H9 (cell line): ENCODE data around the gene GPR171. TPM values are rescaled to one million over a fixed set of nuclear protein-coding genes. Genes with fewer than 3 reads are reported as not detected.

Source experiments
- DNase-seq: peaks from one replicate; pipeline ENCODE4 v3.0.0-alpha.2; 2017
- H2AFZ ChIP-seq: one replicate; pipeline ENCODE4 v1.6.1; 2013; ENCODE audit warnings: mild to moderate bottlenecking, low read length, control low read depth, moderate library complexity
- H2AK5ac ChIP-seq: 2 replicates; pipeline ENCODE4 v1.6.1; 2013; ENCODE audit warnings: low read length, control low read depth, mixed read lengths; ENCODE audit not compliant: insufficient read length
- H2BK120ac ChIP-seq: one replicate; pipeline ENCODE4 v1.6.1; 2013; ENCODE audit warnings: low read depth, mild to moderate bottlenecking, low read length, control low read depth, inconsistent platforms; ENCODE audit not compliant: poor library complexity, severe bottlenecking
- H2BK12ac ChIP-seq: 2 replicates; pipeline ENCODE4 v1.6.1; 2013; ENCODE audit warnings: low read length, control low read depth, mixed read lengths, low read depth; ENCODE audit not compliant: insufficient read length
- H2BK15ac ChIP-seq: 2 replicates; pipeline ENCODE4 v1.6.1; 2013; ENCODE audit warnings: low read depth, low read length, control low read depth
- H2BK20ac ChIP-seq: one replicate; pipeline ENCODE4 v1.6.1; 2013; ENCODE audit warnings: low read depth, mild to moderate bottlenecking, low read length, control low read depth, inconsistent platforms; ENCODE audit not compliant: poor library complexity, severe bottlenecking
- H2BK5ac ChIP-seq: 2 replicates; pipeline ENCODE4 v1.6.1; 2013; ENCODE audit warnings: low read length, control low read depth, mixed read lengths; ENCODE audit not compliant: insufficient read length
- H3K14ac ChIP-seq: 2 replicates; pipeline ENCODE4 v1.6.1; 2013; ENCODE audit warnings: low read length, control low read depth; ENCODE audit not compliant: insufficient read depth
- H3K18ac ChIP-seq: 2 replicates; pipeline ENCODE4 v1.6.1; 2013; ENCODE audit warnings: low read depth, mild to moderate bottlenecking, mixed read lengths, low read length, control low read depth; ENCODE audit not compliant: insufficient read length
- H3K23ac ChIP-seq: 2 replicates; pipeline ENCODE4 v1.6.1; 2013; ENCODE audit warnings: low read length, control low read depth, mixed read lengths, low read depth; ENCODE audit not compliant: insufficient read length
- H3K23me2 ChIP-seq: 2 replicates; pipeline ENCODE4 v1.6.1; 2013; ENCODE audit warnings: low read depth, mild to moderate bottlenecking, mixed read lengths, low read length, control low read depth; ENCODE audit not compliant: insufficient read length, poor library complexity, severe bottlenecking
- H3K27ac ChIP-seq: 2 replicates; pipeline ENCODE4 v1.5.1; 2013; ENCODE audit warnings: low read length, control low read depth, mixed read lengths, low read depth; ENCODE audit not compliant: insufficient read length
- H3K27me3 ChIP-seq: 2 replicates; pipeline ENCODE4 v1.6.1; 2013; ENCODE audit warnings: low read length, control low read depth, inconsistent platforms; ENCODE audit not compliant: insufficient read depth
- H3K4ac ChIP-seq: 2 replicates; pipeline ENCODE4 v1.6.1; 2013; ENCODE audit warnings: low read depth, mild to moderate bottlenecking, control low read depth, inconsistent platforms, low read length, moderate library complexity
- H3K4me1 ChIP-seq: 2 replicates; pipeline ENCODE4 v1.6.1; 2013; ENCODE audit warnings: low read length, control low read depth, inconsistent platforms; ENCODE audit not compliant: insufficient read depth
- H3K4me2 ChIP-seq: 2 replicates; pipeline ENCODE4 v1.6.1; 2013; ENCODE audit warnings: low read length, control low read depth, mixed read lengths; ENCODE audit not compliant: insufficient read length, insufficient read depth
- H3K56ac ChIP-seq: 2 replicates; pipeline ENCODE4 v1.6.1; 2013; ENCODE audit warnings: low read depth, mild to moderate bottlenecking, mixed read lengths, low read length, control low read depth; ENCODE audit not compliant: insufficient read length
- H3K79me1 ChIP-seq: 2 replicates; pipeline ENCODE4 v1.6.1; 2013; ENCODE audit warnings: low read depth, mild to moderate bottlenecking, moderate library complexity, low read length, control low read depth, inconsistent platforms; ENCODE audit not compliant: insufficient read depth, poor library complexity, severe bottlenecking
- H3K79me2 ChIP-seq: 2 replicates; pipeline ENCODE4 v1.6.1; 2013; ENCODE audit warnings: low read length, control low read depth, inconsistent platforms; ENCODE audit not compliant: insufficient read depth
- H3K9ac ChIP-seq: 2 replicates; pipeline ENCODE4 v1.6.1; 2013; ENCODE audit warnings: low read length, control low read depth, mixed read lengths; ENCODE audit not compliant: insufficient read length; ENCODE audit errors: extremely low read depth
- H3K9me3 ChIP-seq: one replicate; pipeline ENCODE4 v1.6.1; 2013; ENCODE audit warnings: low read depth, low read length, inconsistent platforms; ENCODE audit not compliant: control insufficient read depth
- H3T11ph ChIP-seq: one replicate; pipeline ENCODE4 v1.6.1; 2013; ENCODE audit warnings: mild to moderate bottlenecking, low read length, control low read depth, inconsistent platforms
- H4K20me1 ChIP-seq: one replicate; pipeline ENCODE4 v1.6.1; 2013; ENCODE audit not compliant: control insufficient read depth, insufficient read length, insufficient read depth
- H4K5ac ChIP-seq: 2 replicates; pipeline ENCODE4 v1.6.1; 2013; ENCODE audit warnings: low read depth, mild to moderate bottlenecking, mixed read lengths, low read length, control low read depth; ENCODE audit not compliant: insufficient read length
- H4K8ac ChIP-seq: replicated peaks from 2 replicates; pipeline ENCODE4 v1.6.1; 2013; ENCODE audit warnings: low read length, control low read depth, mixed read lengths, low read depth; ENCODE audit not compliant: insufficient read length
- H4K91ac ChIP-seq: 2 replicates; pipeline ENCODE4 v1.6.1; 2013; ENCODE audit warnings: low read depth, mild to moderate bottlenecking, moderate library complexity, mixed read lengths, low read length, control low read depth; ENCODE audit not compliant: insufficient read length
- H3K27ac Mint-ChIP-seq, 3 experiments: 2 replicates in 2 of 3; 3 replicates in 1 of 3; pipeline ENCODE4 v1.8.0; 2020 to 2021; ENCODE audit warnings: mixed read lengths in 3 of 3, mild to moderate bottlenecking in 1 of 3, moderate library complexity in 1 of 3
- H3K27me3 Mint-ChIP-seq: 2 replicates; pipeline ENCODE4 v1.8.0; 2021; ENCODE audit warnings: low read depth, mild to moderate bottlenecking, moderate library complexity, mixed read lengths
- H3K36me3 Mint-ChIP-seq, 3 experiments: 2 replicates in 2 of 3; 3 replicates in 1 of 3; pipeline ENCODE4 v1.8.0; 2020 to 2021; ENCODE audit warnings: low read depth in 3 of 3, mixed read lengths in 3 of 3; ENCODE audit not compliant: insufficient read depth in 1 of 3
- H3K4me1 Mint-ChIP-seq, 2 experiments: 2 replicates each; pipeline ENCODE4 v1.8.0; 2020; ENCODE audit warnings: mixed read lengths in 2 of 2
- H3K4me3 Mint-ChIP-seq, 2 experiments: 2 replicates in 1 of 2; 3 replicates in 1 of 2; pipeline ENCODE4 v1.8.0; 2020 to 2021; ENCODE audit warnings: mild to moderate bottlenecking in 2 of 2, mixed read lengths in 2 of 2, moderate library complexity in 1 of 2
- H3K9me3 Mint-ChIP-seq, 2 experiments: 2 replicates in 1 of 2; 3 replicates in 1 of 2; pipeline ENCODE4 v1.8.0; 2020; ENCODE audit warnings: mild to moderate bottlenecking in 2 of 2, mixed read lengths in 2 of 2, moderate library complexity in 1 of 2
- WGBS: extraction: QIAGEN DNeasy Blood & Tissue Kit; methylation state at CpG from one replicate; pipeline ENCODE4 v1.1.7; 2013; ENCODE audit warnings: missing lambda C conversion rate, low lambda C conversion rate, mixed read lengths; ENCODE audit not compliant: insufficient read length; ENCODE audit errors: extremely low coverage; 5-methylcytosine and 5-hydroxymethylcytosine counted together
- total RNA-seq: library from RNA; stranded (reverse); gene quantifications from 2 replicates; pipeline ENCODE4 v1.2.1, GENCODE V29; 2021
- TF ChIP-seq, protein P1 (sequence below): fragments of 200-600 bp; sonication (generic); conservative IDR thresholded peaks from 3 replicates; pipeline ENCODE4 v1.8.0; 2021; ENCODE audit warnings: antibody characterized with exemption, mild to moderate bottlenecking

GPR171 gene
- total RNA-seq, 1 experiment from 2014 or later, result not detected

DNA sequence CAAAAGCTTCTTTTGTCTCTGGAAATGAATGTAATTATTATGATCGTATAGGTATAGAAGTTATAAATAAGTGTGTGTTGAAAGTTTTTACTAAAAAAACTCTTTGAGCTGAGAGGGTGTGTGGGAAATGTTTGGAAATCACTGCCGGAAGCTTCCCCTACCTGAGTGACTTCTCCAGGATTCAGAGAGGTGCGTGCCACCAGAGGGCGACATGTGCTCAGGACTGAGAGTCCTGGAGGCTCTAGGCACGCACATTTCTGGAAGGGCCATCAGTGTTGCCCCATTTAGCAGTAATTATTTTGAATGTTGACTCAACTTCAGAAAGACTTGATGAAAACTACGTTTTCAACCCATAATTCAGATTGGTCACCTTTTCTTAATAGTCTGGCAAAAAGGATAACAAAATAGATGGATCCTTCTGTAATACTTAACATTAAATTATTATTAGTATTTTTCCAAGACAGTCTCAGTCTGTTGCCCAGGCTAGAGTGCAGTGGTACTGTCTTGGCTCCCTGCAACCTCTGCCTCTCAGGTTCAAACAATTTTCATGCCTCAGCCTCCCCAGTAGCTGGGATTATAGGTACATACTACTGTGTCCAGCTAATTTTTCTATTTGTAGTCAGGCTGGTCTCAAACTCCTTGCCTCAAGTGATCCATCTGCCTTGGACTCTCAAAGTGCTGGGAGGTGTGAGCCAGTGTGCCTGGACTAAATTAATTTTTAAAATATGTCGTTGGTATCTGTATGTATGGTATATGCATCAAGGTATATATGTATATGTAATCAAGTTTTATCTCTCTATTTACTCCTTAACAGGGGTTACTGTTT lies 34.5 kb downstream of the GPR171 start:
- Histone ChIP-seq H3K4me2 (no peak overlapping the region), H2BK15ac (no peak overlapping the region), H3K23me2 (no peaks in the 10 kb centered on the region), H2AFZ (no peak overlapping the region), H2BK5ac (no peak overlapping the region), H4K8ac (no peak overlapping the region), H3K27me3 (no peaks in the 10 kb centered on the region), H3T11ph (no peak overlapping the region), H3K23ac (no peak overlapping the region), H3K27ac (no peak overlapping the region), H4K5ac (no peak overlapping the region), H4K91ac (no peak overlapping the region), H3K18ac (no peak overlapping the region), H3K9ac (no peak overlapping the region), H3K79me2 (no peaks in the 10 kb centered on the region), H3K79me1 (no peaks in the 10 kb centered on the region), H2BK12ac (no peak overlapping the region), H2AK5ac (no peak overlapping the region), H3K56ac (no peak overlapping the region), H3K4ac (no peak overlapping the region), H2BK120ac (no peak overlapping the region), H3K4me1 (peaks cover 2% of the 10 kb centered on the region; the same call in 1 of the 2 replicates), H4K20me1 (no peaks in the 10 kb centered on the region), H3K14ac (no peak overlapping the region), H2BK20ac (no peak overlapping the region), H3K9me3 (no peaks in the 10 kb centered on the region)
- TF ChIP-seq, protein P1, sequence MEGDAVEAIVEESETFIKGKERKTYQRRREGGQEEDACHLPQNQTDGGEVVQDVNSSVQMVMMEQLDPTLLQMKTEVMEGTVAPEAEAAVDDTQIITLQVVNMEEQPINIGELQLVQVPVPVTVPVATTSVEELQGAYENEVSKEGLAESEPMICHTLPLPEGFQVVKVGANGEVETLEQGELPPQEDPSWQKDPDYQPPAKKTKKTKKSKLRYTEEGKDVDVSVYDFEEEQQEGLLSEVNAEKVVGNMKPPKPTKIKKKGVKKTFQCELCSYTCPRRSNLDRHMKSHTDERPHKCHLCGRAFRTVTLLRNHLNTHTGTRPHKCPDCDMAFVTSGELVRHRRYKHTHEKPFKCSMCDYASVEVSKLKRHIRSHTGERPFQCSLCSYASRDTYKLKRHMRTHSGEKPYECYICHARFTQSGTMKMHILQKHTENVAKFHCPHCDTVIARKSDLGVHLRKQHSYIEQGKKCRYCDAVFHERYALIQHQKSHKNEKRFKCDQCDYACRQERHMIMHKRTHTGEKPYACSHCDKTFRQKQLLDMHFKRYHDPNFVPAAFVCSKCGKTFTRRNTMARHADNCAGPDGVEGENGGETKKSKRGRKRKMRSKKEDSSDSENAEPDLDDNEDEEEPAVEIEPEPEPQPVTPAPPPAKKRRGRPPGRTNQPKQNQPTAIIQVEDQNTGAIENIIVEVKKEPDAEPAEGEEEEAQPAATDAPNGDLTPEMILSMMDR, result peak; percentile 89
- Mint-ChIP-seq H3K4me1 (peaks cover 7 to 12% of the 10 kb centered on the region in 2 experiments), H3K27me3 (no peaks in the 10 kb centered on the region), H3K27ac (no peak overlapping the region), H3K36me3 (peaks cover 0 to 13% (median 6%) of the 10 kb centered on the region in 3 experiments; a peak in 3 of 7 replicates), H3K4me3 (no peak overlapping the region; a peak in 1 of 5 replicates), H3K9me3 (no peaks in the 10 kb centered on the region)
- peak; percentile 71 for DNase-seq
- 100% methylated on average over 1 of the region's 7 CpGs for WGBS
